Neuronal stem cell (in vitro differentiated cells): Measurements from ENCODE around the gene PDE6H.

Experiments used
- DNase-seq: peaks from one replicate; pipeline ENCODE4 v3.0.0-alpha.2; 2013; ENCODE audit warnings: low spot score
- H2AFZ ChIP-seq: one replicate; pipeline ENCODE4 v1.6.1; 2013; ENCODE audit warnings: mild to moderate bottlenecking, low read length, inconsistent platforms
- H2AK5ac ChIP-seq: 2 replicates; pipeline ENCODE4 v1.6.1; 2013; ENCODE audit warnings: low read depth, mild to moderate bottlenecking, inconsistent platforms, low read length, moderate library complexity, mixed read lengths
- H2BK120ac ChIP-seq: 2 replicates; pipeline ENCODE4 v1.6.1; 2013; ENCODE audit warnings: low read depth, mild to moderate bottlenecking, inconsistent platforms, low read length, moderate library complexity, mixed read lengths
- H2BK12ac ChIP-seq: one replicate; pipeline ENCODE4 v1.6.1; 2013; ENCODE audit warnings: low read length, inconsistent platforms
- H2BK15ac ChIP-seq: 2 replicates; pipeline ENCODE4 v1.6.1; 2013; ENCODE audit warnings: mild to moderate bottlenecking, low read length, inconsistent platforms, mixed read lengths
- H2BK5ac ChIP-seq: one replicate; pipeline ENCODE4 v1.6.1; 2013; ENCODE audit warnings: inconsistent platforms, mild to moderate bottlenecking, low read length, moderate library complexity
- H3K14ac ChIP-seq: one replicate; pipeline ENCODE4 v1.6.1; 2013; ENCODE audit warnings: low read length, inconsistent platforms
- H3K18ac ChIP-seq: 2 replicates; pipeline ENCODE4 v1.6.1; 2013; ENCODE audit warnings: low read length, inconsistent platforms
- H3K23ac ChIP-seq: 2 replicates; pipeline ENCODE4 v1.6.1; 2013; ENCODE audit warnings: low read depth, mild to moderate bottlenecking, mixed read lengths, low read length, inconsistent platforms; ENCODE audit not compliant: poor library complexity
- H3K27ac ChIP-seq: replicated peaks from 3 replicates; pipeline ENCODE4 v1.5.1; 2013; ENCODE audit warnings: low read length, inconsistent platforms
- H3K27me3 ChIP-seq, 3 experiments: 2 replicates each; pipeline ENCODE4 v1.6.1; 2013; ENCODE audit warnings: low read length in 3 of 3, mild to moderate bottlenecking in 2 of 3, inconsistent platforms in 1 of 3, low read depth in 1 of 3, mixed read lengths in 1 of 3, moderate library complexity in 1 of 3; ENCODE audit not compliant: control insufficient read depth in 3 of 3, insufficient read depth in 3 of 3
- H3K36me3 ChIP-seq, 2 donors: replicated peaks in 1 of 2; 2 replicates each; pipeline ENCODE4 v1.6.1; 2013; ENCODE audit warnings: low read length in 2 of 2; ENCODE audit not compliant: control insufficient read depth in 2 of 2, insufficient read depth in 2 of 2
- H3K4ac ChIP-seq: 2 replicates; pipeline ENCODE4 v1.6.1; 2013; ENCODE audit warnings: inconsistent platforms, mild to moderate bottlenecking, low read length, moderate library complexity
- H3K4me1 ChIP-seq, 2 donors: 1 replicate in 1 of 2; 2 replicates in 1 of 2; pipeline ENCODE4 v1.6.1; 2013; ENCODE audit warnings: low read length in 2 of 2, low read depth in 1 of 2; ENCODE audit not compliant: control insufficient read depth in 2 of 2, insufficient read depth in 1 of 2
- H3K4me2 ChIP-seq: one replicate; pipeline ENCODE4 v1.6.1; 2013; ENCODE audit warnings: mild to moderate bottlenecking, low read length, inconsistent platforms; ENCODE audit not compliant: insufficient read depth, poor library complexity, severe bottlenecking
- H3K4me3 ChIP-seq, 2 donors: 2 replicates each; pipeline ENCODE4 v1.5.1; 2013; ENCODE audit warnings: low read length in 2 of 2, mild to moderate bottlenecking in 2 of 2, inconsistent platforms in 1 of 2, moderate library complexity in 1 of 2
- H3K79me1 ChIP-seq: one replicate; pipeline ENCODE4 v1.6.1; 2013; ENCODE audit warnings: low read depth, mild to moderate bottlenecking, inconsistent platforms, low read length, moderate library complexity
- H3K9ac ChIP-seq: one replicate; pipeline ENCODE4 v1.6.1; 2013; ENCODE audit warnings: mild to moderate bottlenecking, low read depth, low read length, inconsistent platforms; ENCODE audit not compliant: poor library complexity
- H3K9me3 ChIP-seq, 2 donors: replicated peaks in 1 of 2; 2 replicates each; pipeline versions ENCODE3 to v1.6.1; 2013; ENCODE audit warnings: low read length in 2 of 2, mild to moderate bottlenecking in 2 of 2, inconsistent platforms in 1 of 2, low read depth in 1 of 2, mixed read lengths in 1 of 2, moderate library complexity in 1 of 2; ENCODE audit not compliant: control insufficient read depth in 2 of 2, insufficient read depth in 1 of 2
- H4K8ac ChIP-seq: one replicate; pipeline ENCODE4 v1.6.1; 2013; ENCODE audit warnings: low read depth, mild to moderate bottlenecking, inconsistent platforms, low read length, moderate library complexity
- H4K91ac ChIP-seq: one replicate; pipeline ENCODE4 v1.6.1; 2013; ENCODE audit warnings: low read length, low read depth, mild to moderate bottlenecking, inconsistent platforms; ENCODE audit not compliant: poor library complexity
- WGBS, 2 donors: extraction: QIAGEN DNeasy Blood & Tissue Kit; methylation state at CpG; one replicate each; pipeline ENCODE4 v1.1.7; 2013; ENCODE audit warnings: missing lambda C conversion rate in 2 of 2, mixed read lengths in 1 of 2; ENCODE audit not compliant: insufficient read length in 2 of 2, insufficient replicate concordance in 1 of 2; ENCODE audit errors: extremely low coverage in 2 of 2; 5-methylcytosine and 5-hydroxymethylcytosine counted together

The PDE6H gene

DNA sequence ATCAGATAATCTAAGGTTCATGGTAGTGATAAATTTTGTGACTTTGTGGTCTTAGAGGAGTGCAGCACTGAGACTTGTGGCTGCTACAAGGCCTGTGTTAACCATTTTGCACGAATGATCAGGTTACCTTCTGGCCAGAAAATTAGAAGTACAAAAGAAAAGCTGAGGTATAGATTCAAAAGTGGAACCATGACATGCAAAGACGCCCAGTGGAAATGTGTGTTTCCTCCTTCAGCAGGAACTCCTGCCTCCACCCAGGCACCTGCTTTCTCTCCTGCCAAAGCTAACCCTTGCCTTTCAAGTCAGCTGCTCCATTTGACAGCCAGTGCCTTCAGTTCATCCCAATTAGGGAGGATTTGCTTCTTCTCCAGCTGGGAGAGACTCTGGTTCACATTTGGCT lies 10.1 kb downstream of the PDE6H start:
- no peak overlapping the region for H3K4me3 ChIP-seq
- no peak overlapping the region for H4K8ac ChIP-seq
- no peak overlapping the region for H3K9ac ChIP-seq
- no peak overlapping the region for H3K18ac ChIP-seq
- no peak overlapping the region for H3K4ac ChIP-seq
- no CpG with 5 or more reads among the region's 2 CpGs for WGBS, 2 donors
- no peak overlapping the region for H4K91ac ChIP-seq
- peaks cover 0 to 7% (median 0%) of the 10 kb centered on the region in 3 experiments for H3K27me3 ChIP-seq
- H2AFZ ChIP-seq, result no peak overlapping the region
- H2BK12ac ChIP-seq, result no peak overlapping the region
- H2AK5ac ChIP-seq, result no peak overlapping the region
- no peaks in the 10 kb centered on the region for H3K4me1 ChIP-seq
- H3K14ac ChIP-seq, result no peak overlapping the region
- no peak overlapping the region for H3K27ac ChIP-seq
- H3K36me3 ChIP-seq, result no peaks in the 10 kb centered on the region
- no peak overlapping the region for H2BK120ac ChIP-seq
- no peak overlapping the region for H3K4me2 ChIP-seq
- no peaks in the 10 kb centered on the region for H3K9me3 ChIP-seq
- H2BK5ac ChIP-seq, result no peak overlapping the region
- H2BK15ac ChIP-seq, result no peak overlapping the region
- H3K23ac ChIP-seq, result no peak overlapping the region
- no peak for DNase-seq
- H3K79me1 ChIP-seq, result no peaks in the 10 kb centered on the region

DNA sequence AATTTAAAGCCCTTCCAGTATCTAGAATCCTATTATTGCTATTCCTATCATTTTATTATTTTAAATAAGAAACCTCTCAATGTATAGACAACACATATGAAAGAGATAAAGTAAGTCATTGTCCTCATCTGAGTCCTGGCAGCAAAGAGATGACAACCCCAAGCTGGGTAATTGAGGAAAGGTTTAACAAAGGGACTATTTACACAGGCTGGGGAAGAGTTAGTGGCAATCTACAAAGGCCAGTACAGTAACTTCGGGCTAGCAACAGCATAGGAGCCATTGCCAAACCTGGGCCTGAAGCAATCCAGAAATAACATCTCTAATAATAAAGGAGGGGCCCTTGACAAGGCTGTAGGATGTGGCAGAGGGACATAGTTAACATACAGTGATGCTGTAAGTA lies 11.2 kb downstream of the PDE6H start:
- no peak overlapping the region for H3K14ac ChIP-seq
- no peak overlapping the region for H4K8ac ChIP-seq
- no peak overlapping the region for H3K18ac ChIP-seq
- WGBS, 2 donors, result no CpG with 5 or more reads among the region's 1 CpG
- no peak overlapping the region for H2BK120ac ChIP-seq
- DNase-seq, result no peak
- peaks cover 0 to 7% (median 0%) of the 10 kb centered on the region in 3 experiments for H3K27me3 ChIP-seq
- H2AK5ac ChIP-seq, result no peak overlapping the region
- no peak overlapping the region for H3K4ac ChIP-seq
- no peak overlapping the region for H2BK5ac ChIP-seq
- no peak overlapping the region for H2BK15ac ChIP-seq
- H3K36me3 ChIP-seq, result no peaks in the 10 kb centered on the region
- H2AFZ ChIP-seq, result no peak overlapping the region
- no peak overlapping the region for H3K4me2 ChIP-seq
- no peak overlapping the region for H3K4me3 ChIP-seq
- H3K4me1 ChIP-seq, result no peaks in the 10 kb centered on the region
- no peaks in the 10 kb centered on the region for H3K9me3 ChIP-seq
- no peak overlapping the region for H3K23ac ChIP-seq
- no peaks in the 10 kb centered on the region for H3K79me1 ChIP-seq
- H3K9ac ChIP-seq, result no peak overlapping the region
- no peak overlapping the region for H3K27ac ChIP-seq
- H4K91ac ChIP-seq, result no peak overlapping the region
- H2BK12ac ChIP-seq, result no peak overlapping the region

DNA sequence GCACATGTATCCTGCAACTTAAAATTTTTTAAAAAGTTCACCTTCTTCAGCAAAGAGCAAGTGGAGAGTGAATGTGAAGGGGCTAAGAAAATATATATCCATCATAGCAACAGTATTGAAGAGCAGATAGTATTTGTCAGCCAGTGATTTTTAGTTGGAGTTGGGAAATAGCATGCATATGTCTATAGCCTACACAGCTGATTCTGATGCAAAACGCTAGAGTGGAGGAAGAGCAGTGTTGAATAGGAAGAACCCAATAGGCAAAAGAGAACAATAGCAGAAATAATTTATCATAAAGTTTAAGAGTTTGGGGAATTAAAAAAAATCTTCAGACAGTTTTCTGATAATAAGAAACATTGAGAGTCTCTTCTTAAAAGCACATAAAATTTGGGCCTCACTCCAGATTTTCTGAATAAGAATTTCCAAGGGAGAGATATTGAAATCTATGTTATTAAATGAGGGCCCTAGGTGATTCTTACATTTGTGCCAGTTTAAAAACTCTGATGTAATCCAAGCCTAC lies 12.0 kb downstream of the PDE6H start:
- no peak overlapping the region for H3K23ac ChIP-seq
- no peak overlapping the region for H3K9ac ChIP-seq
- no peak overlapping the region for H2BK120ac ChIP-seq
- WGBS, 2 donors, result no CpG with 5 or more reads among the region's 1 CpG
- H3K4me2 ChIP-seq, result no peak overlapping the region
- H2BK15ac ChIP-seq, result no peak overlapping the region
- no peak overlapping the region for H2BK5ac ChIP-seq
- H3K9me3 ChIP-seq, result peaks cover 0 to 2% of the 10 kb centered on the region in 2 donors
- no peak overlapping the region for H4K91ac ChIP-seq
- no peaks in the 10 kb centered on the region for H3K36me3 ChIP-seq
- no peak for DNase-seq
- H3K4me3 ChIP-seq, result no peak overlapping the region
- H2AFZ ChIP-seq, result no peak overlapping the region
- H3K27ac ChIP-seq, result no peak overlapping the region
- H2AK5ac ChIP-seq, result no peak overlapping the region
- no peak overlapping the region for H4K8ac ChIP-seq
- no peak overlapping the region for H3K18ac ChIP-seq
- no peak overlapping the region for H2BK12ac ChIP-seq
- H3K14ac ChIP-seq, result no peak overlapping the region
- H3K4ac ChIP-seq, result no peak overlapping the region
- no peaks in the 10 kb centered on the region for H3K4me1 ChIP-seq
- H3K27me3 ChIP-seq, result peaks cover 0 to 7% (median 0%) of the 10 kb centered on the region in 3 experiments
- no peaks in the 10 kb centered on the region for H3K79me1 ChIP-seq

DNA sequence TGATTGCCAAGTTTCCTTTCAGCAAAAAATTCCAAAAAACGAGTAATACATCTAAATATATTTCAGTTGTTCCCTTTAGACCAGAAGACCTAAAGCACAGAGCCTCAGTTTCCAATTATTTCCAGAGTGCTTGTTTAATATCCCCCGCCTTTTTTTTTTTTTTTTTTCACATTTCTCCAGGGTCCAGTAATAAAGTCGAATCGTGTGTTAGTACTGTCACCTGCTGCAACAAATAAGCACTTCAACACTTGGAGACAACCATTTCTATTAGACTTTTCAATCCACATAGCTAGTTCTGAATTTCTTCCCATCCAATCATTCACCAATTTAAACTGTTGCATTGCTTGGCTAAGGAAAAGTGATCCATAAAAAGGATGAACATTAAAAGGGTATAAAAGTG lies 13.6 kb downstream of the PDE6H start:
- peaks cover 0 to 4% (median 0%) of the 10 kb centered on the region in 3 experiments for H3K27me3 ChIP-seq
- no peaks in the 10 kb centered on the region for H3K79me1 ChIP-seq
- no peak overlapping the region for H4K91ac ChIP-seq
- H2BK15ac ChIP-seq, result no peak overlapping the region
- no peak overlapping the region for H3K27ac ChIP-seq
- H3K9me3 ChIP-seq, result peaks cover 0 to 2% of the 10 kb centered on the region in 2 donors
- H3K4me2 ChIP-seq, result no peak overlapping the region
- no peak overlapping the region for H3K18ac ChIP-seq
- H3K36me3 ChIP-seq, result no peaks in the 10 kb centered on the region
- no peak overlapping the region for H3K4ac ChIP-seq
- H3K4me1 ChIP-seq, result no peaks in the 10 kb centered on the region
- H4K8ac ChIP-seq, result no peak overlapping the region
- H3K23ac ChIP-seq, result no peak overlapping the region
- H3K14ac ChIP-seq, result no peak overlapping the region
- H2BK120ac ChIP-seq, result no peak overlapping the region
- H2AK5ac ChIP-seq, result no peak overlapping the region
- H3K4me3 ChIP-seq, result no peak overlapping the region
- H3K9ac ChIP-seq, result no peak overlapping the region
- H2AFZ ChIP-seq, result no peak overlapping the region
- H2BK5ac ChIP-seq, result no peak overlapping the region
- no peak overlapping the region for H2BK12ac ChIP-seq
- DNase-seq, result no peak
- WGBS, 2 donors, result no CpG with 5 or more reads among the region's 4 CpGs
